Measurements from ENCODE around the gene RGS3.

Gene RGS3

DNA sequence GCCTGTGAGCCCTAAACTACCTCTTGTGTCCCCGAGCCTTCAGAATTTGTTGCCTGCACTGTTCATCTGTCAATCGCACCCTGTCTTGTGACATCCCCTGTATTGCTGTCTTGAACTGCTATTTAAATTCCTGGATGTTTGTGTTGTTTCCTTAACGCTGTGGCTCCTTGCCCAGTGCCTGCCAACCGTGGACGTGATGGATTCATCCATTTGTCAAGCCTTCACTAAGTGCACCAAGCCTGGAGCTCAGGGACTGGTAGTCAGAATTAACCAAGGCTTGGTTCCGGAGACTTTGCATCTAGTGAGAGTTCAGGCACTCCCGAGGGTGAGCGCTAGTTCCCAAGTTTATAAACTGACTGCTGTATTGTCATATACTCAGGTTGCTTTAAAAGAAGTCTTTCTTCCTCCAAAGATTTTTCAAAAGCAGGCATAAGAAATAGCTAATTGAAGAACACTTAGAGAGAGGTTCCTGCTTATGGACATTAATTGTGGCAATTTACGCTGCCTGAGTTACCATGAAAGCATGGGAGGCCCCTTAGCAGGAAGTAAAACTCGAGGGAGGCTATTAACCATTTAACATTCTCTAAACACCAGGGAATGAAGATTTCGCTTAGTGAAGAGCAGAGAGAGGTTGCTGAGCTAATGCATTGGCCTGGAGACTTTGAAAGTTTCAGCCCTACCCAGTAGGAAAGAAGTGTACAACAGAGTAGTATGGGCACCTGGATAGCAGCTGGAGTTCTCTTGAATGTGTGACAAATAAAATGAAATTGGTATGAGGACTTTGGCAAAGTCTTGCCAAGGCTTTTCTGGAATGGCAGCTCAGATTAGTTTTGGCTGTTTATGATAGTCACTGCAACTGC, 29.0 kb downstream of the RGS3 start:
- DNase-seq, result no peak

GRCh38 chr9:113493203-113493520, 29.6 kb downstream of the RGS3 start:
- DNase-seq, result peak; percentile 55

- DNase-seq, result no peak
Measured at GRCh38 chr9:113495526-113495925, 32.0 kb downstream of the RGS3 start.

GRCh38 chr9:113497051-113497450, 33.5 kb downstream of the RGS3 start:
- DNase-seq, result no peak

DNA sequence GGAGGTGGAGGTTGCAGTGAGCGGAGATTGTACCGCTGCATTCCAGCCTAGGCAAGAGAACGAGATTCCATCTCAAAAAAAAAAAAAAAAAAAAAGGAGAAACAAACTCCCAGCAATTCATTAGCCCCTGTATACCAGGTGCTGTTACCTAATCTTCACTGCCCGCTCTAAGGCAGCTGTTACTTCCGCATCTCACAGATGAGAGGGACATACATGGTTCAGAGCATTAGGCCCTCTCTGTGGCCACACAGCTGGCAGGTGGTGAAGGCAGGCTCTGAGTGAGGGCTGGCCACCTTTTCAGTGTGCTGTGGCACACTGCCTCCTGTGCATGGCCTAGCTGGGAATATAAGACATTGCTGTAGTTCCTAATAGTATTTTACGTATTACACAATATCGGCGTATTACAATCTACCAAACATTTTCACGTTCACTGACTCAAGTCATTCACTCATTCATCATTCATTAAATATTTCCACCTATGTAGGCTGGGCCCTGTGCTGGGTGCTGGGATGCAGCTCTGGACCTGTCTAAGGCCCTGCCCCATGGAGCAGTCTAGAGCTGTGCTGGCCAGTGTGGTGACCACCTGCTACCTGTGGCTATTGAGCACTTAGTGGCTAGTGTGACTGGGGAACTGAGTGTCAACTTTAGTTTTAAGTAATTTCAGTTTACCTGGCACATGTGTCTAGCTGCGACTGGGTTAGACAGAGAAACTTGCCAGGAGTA, 35.8 kb downstream of the RGS3 start:
- no peak for DNase-seq

DNA sequence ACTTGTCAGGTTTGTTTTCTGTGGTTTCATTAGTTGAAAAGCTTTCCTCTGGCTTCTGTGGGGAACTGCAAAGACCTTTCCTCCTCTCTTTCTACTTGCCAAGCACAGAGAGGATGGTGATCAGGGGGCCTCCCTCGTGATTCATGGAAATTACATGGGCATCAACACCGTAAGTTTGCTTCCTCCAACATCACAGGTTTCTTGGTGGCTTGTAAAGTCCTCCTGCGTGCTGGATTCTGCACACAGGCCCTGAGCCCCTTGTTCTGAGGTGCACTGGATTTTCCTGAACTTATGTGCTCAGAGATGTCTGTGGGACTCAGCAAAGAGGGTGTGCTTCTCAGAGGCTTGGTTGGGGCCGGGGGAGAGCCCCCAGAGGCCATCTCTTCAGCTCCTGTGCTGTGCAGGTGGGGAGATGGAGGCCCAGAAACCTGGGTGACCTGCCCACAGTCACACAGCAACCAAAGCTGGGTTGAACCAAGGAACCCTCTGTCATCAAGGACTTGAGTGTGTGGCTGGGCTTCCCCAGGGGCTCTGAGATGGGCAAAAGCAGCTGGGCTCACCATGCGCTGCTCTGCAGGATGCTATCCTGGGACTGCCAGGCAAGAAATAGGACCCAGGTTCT, 36.5 kb downstream of the RGS3 start:
- no peak for DNase-seq

GRCh38 chr9:113501129-113501686, 37.7 kb downstream of the RGS3 start:
- no peak for DNase-seq

- DNase-seq, result no peak
Measured at GRCh38 chr9:113501852-113502251, 38.3 kb downstream of the RGS3 start.

- no peak for DNase-seq
Measured at GRCh38 chr9:113502427-113503034, 39.0 kb downstream of the RGS3 start.

DNA sequence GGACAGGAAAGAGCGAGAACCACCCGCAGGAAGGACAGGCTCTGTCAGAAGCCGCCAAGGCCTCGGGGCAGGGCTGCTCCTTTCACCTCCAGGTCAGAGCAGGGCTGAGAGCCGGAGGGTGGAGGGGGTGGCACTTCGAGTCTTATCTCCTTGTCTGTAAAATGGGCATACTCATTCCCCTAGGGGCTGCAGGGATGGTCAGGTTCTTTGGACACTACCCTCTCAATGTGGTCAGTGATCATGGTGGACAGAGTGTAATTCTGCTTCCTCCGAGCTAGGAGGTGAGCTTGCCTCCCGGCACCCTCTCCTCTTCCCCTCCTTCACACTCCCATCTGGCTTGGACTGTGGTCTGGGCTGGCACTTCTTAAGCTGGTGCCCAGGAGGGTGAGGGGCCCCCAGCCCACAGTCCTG, 39.6 kb downstream of the RGS3 start:
- DNase-seq, result no peak

- no peak for DNase-seq
Measured at GRCh38 chr9:113503613-113504211, 40.2 kb downstream of the RGS3 start.

DNA sequence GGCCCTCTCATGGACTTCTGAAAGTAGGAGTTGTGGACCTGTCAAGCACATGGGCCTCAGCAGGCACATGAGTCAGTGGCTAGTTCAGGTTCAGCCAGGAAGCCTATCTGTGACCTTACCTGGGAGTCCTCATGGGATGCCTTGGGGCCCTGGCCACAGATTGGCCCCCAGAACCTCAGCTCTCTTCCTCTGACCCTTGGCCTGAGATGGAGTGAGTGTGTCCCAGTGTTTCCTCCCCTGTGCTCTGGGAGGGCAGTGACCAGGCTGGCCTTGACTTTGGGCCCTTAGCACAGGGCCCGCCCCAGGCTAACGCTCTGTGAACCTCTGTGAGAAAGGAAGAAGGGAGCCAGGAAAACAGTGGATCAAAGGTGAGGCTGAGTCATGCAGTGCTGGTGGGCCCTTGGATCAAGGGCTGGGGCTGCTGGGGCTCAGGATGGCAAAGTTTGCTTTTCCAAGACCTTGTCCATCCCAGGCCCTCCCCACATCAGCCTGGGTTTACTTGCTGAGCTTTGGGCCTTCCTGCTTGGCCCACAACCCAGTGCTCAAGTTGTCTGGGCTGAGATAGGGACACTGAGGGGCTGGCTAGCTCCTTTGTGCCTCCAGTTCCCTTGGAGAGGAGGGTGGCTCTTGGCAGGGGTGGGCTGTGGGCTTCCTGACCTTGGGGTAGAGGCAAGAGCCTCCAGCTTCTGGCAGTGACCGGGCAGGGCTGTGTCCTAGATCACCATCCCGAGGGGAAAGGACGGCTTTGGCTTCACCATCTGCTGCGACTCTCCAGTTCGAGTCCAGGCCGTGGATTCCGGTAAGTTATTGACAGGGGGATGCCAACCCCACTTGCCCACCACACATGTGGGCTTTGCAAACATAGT, 41.4 kb downstream of the RGS3 start:
- no peak for DNase-seq

DNA sequence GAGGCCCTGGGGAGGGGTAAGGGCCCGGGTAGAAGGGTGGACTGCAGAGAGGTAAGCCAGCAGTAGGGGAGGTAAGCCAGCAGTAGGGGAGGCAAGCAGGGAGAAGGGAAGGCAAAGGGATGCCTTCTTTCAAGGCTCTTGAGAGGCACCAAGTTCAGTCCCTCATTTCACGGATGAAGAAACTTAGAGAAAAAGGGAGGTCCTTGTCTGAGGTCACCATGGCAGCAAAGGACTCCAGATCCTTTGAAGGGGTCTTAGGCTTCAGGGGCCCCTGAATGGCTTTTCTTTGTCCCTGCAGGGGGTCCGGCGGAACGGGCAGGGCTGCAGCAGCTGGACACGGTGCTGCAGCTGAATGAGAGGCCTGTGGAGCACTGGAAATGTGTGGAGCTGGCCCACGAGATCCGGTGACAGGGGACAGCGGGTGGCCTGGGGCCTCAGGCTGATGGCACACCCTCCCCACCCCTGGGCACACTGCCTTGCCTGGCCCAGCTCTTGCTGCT, 42.6 kb downstream of the RGS3 start:
- DNase-seq, result no peak

DNA sequence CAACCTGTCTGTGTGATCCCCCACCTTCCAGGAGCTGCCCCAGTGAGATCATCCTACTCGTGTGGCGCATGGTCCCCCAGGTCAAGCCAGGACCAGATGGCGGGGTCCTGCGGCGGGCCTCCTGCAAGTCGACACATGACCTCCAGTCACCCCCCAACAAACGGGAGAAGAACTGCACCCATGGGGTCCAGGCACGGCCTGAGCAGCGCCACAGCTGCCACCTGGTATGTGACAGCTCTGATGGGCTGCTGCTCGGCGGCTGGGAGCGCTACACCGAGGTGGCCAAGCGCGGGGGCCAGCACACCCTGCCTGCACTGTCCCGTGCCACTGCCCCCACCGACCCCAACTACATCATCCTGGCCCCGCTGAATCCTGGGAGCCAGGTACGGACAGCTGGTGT, 43.7 kb downstream of the RGS3 start:
- DNase-seq, result no peak

DNA sequence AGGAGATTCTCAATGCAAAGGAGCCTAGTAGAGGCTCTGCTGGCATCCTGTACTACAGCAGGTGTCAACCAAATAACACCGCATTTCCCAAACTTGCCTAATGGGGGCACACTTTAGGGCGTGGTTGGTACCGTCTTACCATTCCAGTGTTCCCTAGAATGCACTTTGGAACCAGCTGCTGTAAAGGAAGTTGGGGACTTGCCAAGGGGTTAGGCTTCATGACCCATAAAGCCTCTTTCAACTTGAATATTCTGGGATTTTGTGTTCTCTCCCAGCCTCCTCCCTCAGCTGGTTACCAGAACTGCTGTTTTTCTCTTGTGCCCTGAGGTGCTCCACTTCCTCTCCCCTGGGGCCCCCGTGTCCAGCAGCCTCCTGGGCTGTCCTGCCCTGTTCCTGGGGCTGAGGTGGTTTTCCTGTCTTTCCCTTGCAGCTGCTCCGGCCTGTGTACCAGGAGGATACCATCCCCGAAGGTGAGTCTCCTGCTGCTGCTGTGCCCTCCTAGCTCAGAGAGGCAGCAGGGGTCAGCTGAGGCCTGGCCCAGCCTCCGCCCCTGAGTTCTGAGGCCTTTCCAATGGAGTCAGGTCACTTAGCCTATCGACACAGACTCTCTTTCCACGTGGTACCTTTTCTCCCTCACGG, 44.7 kb downstream of the RGS3 start:
- no peak for DNase-seq

DNA sequence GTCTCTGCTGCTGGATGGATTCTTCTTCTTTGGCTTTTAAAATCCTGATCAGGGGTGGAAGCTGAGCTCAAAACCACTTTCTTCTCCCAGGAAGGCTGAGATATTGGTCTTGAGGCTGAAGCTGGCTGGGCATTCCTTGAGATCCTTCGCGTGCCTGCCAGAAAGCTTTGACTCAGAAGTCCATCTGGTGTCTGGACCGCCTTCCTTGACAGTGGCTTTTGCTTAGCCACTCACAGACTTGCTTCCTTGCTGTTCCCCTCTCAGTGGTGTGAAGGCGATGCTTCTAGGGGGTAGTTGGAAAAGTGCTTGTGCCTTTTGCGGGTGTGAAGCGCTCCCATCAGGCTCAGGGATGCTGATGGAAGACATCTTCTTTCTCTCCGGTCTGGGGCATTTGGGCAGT, 45.9 kb downstream of the RGS3 start:
- no peak for DNase-seq

DNA sequence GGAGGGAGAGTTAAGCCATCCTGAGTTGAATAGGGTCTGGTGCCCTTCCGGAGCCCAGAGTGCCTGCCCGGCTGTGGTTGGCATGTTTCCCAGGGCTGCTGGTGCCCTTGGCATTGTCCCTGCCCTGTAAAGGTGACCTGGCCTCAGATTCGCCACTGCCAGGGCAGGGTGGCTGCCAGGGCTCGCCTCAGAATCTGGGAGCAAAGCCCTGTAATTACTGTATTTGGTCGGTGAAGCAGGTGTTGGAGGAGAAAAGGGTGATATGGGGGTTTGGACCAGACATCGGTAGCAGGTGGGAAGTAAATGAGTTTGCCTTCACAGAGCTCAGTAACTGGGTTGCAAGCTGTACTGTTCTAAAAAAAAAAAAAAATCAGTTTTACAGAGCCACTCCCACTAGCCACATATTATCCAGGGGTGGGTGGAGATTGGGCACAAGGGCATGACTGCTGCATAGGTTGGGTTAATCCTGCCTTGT, 47.6 kb downstream of the RGS3 start:
- no peak for DNase-seq

- no peak for DNase-seq
Measured at GRCh38 chr9:113511856-113512761, 48.6 kb downstream of the RGS3 start.

- no peak for DNase-seq
Measured at GRCh38 chr9:113513111-113513510, 49.6 kb downstream of the RGS3 start.

DNA sequence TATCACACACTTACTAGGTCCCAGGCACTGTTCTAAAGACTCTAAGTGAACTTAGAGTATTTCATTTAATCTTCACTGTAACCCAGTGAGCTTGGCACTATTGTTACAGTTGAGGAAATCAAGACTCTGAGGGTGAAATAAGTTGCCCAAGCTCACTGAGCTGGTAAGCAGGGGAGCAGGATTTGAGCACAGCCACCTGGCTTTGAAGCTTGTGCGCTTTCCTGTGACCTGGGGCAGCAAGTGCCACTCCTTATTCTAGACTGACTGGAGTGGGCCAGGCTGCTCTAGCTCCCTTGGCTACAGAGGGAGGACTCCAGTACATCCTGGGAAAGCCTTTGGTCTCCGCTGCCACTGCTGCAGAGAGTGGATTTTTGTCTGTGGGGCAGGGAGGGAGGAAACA, 50.0 kb downstream of the RGS3 start:
- no peak for DNase-seq

All from NCI-H524 treated with DMSO at 0.1 percent for 48 hours (cell line).